Glutamatergic neuron (in vitro differentiated cells): ENCODE measurements around the gene ZBTB7C. TPM values are rescaled to one million over a fixed set of nuclear protein-coding genes. Genes with fewer than 3 reads are reported as not detected.

ENCODE experiments used
- DNase-seq: peaks from one replicate; pipeline ENCODE4 v3.0.0; 2022
- H3K27ac Mint-ChIP-seq: one replicate; pipeline ENCODE4 v1.8.0; 2020; ENCODE audit warnings: mild to moderate bottlenecking, mixed read lengths, inconsistent platforms; ENCODE audit not compliant: unreplicated experiment
- H3K27me3 Mint-ChIP-seq: one replicate; pipeline ENCODE4 v1.8.0; 2020; ENCODE audit warnings: mild to moderate bottlenecking, moderate library complexity, mixed read lengths, inconsistent platforms; ENCODE audit not compliant: unreplicated experiment
- H3K36me3 Mint-ChIP-seq: one replicate; pipeline ENCODE4 v1.8.0; 2020; ENCODE audit warnings: mild to moderate bottlenecking, mixed read lengths, inconsistent platforms; ENCODE audit not compliant: unreplicated experiment
- H3K4me1 Mint-ChIP-seq: one replicate; pipeline ENCODE4 v1.8.0; 2020; ENCODE audit warnings: mild to moderate bottlenecking, low read depth, mixed read lengths, inconsistent platforms; ENCODE audit not compliant: unreplicated experiment
- H3K4me3 Mint-ChIP-seq: one replicate; pipeline ENCODE4 v1.8.0; 2020; ENCODE audit warnings: mild to moderate bottlenecking, mixed read lengths, inconsistent platforms; ENCODE audit not compliant: unreplicated experiment
- H3K9me3 Mint-ChIP-seq: one replicate; pipeline ENCODE4 v1.8.0; 2020; ENCODE audit warnings: mild to moderate bottlenecking, moderate library complexity, mixed read lengths, inconsistent platforms; ENCODE audit not compliant: unreplicated experiment
- CTCF ChIP-seq: fragments of 200-600 bp; sonication (generic); IDR thresholded peaks from one replicate; pipeline ENCODE4 v1.5.0; 2021; ENCODE audit not compliant: partially characterized antibody, unreplicated experiment
- total RNA-seq: library from RNA; stranded (reverse); fragmentation: NEBNext Ultra II Directional; extraction: Animal tissue kit (Norgen Biotek cat#: 25700); gene quantifications from one replicate; pipeline ENCODE4 v1.2.1, GENCODE V29; 2021; ENCODE audit not compliant: unreplicated experiment

The ZBTB7C gene
- total RNA-seq, 1 donor from 2014 or later = 10.6 TPM

GRCh38 chr18:48303883-48304282, 105.3 kb downstream of the ZBTB7C start:
- H3K4me1 Mint-ChIP-seq = peaks cover 22% of the 10 kb centered on the region
- no peak overlapping the region for H3K27ac Mint-ChIP-seq
- no peak overlapping the region for H3K4me3 Mint-ChIP-seq
- peaks cover 2% of the 10 kb centered on the region for H3K9me3 Mint-ChIP-seq
- no peaks in the 10 kb centered on the region for H3K36me3 Mint-ChIP-seq
- DNase-seq = no peak
- no peak for TF ChIP-seq CTCF
- peaks cover 3% of the 10 kb centered on the region for H3K27me3 Mint-ChIP-seq

- H3K9me3 Mint-ChIP-seq = no peaks in the 10 kb centered on the region
These were observed 106.4 kb downstream of the ZBTB7C start for GRCh38 chr18:48302736-48303135.

GRCh38 chr18:48300463-48300961, 108.7 kb downstream of the ZBTB7C start:
- H3K36me3 Mint-ChIP-seq = no peaks in the 10 kb centered on the region
- peaks cover 21% of the 10 kb centered on the region for H3K4me1 Mint-ChIP-seq
- peaks cover 2% of the 10 kb centered on the region for H3K9me3 Mint-ChIP-seq
- DNase-seq = no peak
- H3K27me3 Mint-ChIP-seq = peaks cover 2% of the 10 kb centered on the region
- H3K27ac Mint-ChIP-seq = peak overlapping the region; percentile 24
- H3K4me3 Mint-ChIP-seq = no peak overlapping the region
- TF ChIP-seq CTCF = no peak

More at GRCh38 chr18:48302736-48303135, 106.4 kb downstream of the ZBTB7C start:
- Mint-ChIP-seq H3K4me1 (peaks cover 19% of the 10 kb centered on the region), H3K27me3 (peaks cover 3% of the 10 kb centered on the region), H3K27ac (no peak overlapping the region), H3K4me3 (no peak overlapping the region), H3K36me3 (no peaks in the 10 kb centered on the region)
- DNase-seq = no peak
- TF ChIP-seq CTCF = no peak

- TF ChIP-seq CTCF = no peak
- no peak for DNase-seq
- Mint-ChIP-seq H3K27me3 (peaks cover 4% of the 10 kb centered on the region), H3K4me3 (no peak overlapping the region), H3K4me1 (peaks cover 37% of the 10 kb centered on the region), H3K27ac (no peak overlapping the region), H3K9me3 (peaks cover 2% of the 10 kb centered on the region), H3K36me3 (no peaks in the 10 kb centered on the region)
These were observed 112.0 kb downstream of the ZBTB7C start for GRCh38 chr18:48297139-48297538.

- H3K9me3 Mint-ChIP-seq = peaks cover 2% of the 10 kb centered on the region
- peak overlapping the region; percentile 2 for H3K27ac Mint-ChIP-seq
- H3K4me3 Mint-ChIP-seq = no peak overlapping the region
- peaks cover 4% of the 10 kb centered on the region for H3K27me3 Mint-ChIP-seq
- no peaks in the 10 kb centered on the region for H3K36me3 Mint-ChIP-seq
- TF ChIP-seq CTCF = no peak
- H3K4me1 Mint-ChIP-seq = peaks cover 37% of the 10 kb centered on the region
- no peak for DNase-seq
These were observed 112.6 kb downstream of the ZBTB7C start for GRCh38 chr18:48296581-48296980.
